Activated T-cell treated with anti-CD3 and anti-CD28 coated beads, Interleukin-2, amount 50 U/mL, for 72 hours (primary cell): ENCODE data around the gene ZYG11B. TPM values are rescaled to one million over a fixed set of nuclear protein-coding genes. Genes with fewer than 3 reads are reported as not detected.
"Not testable (repeated sequence)": the region's sequence is repeated elsewhere in the genome, so short reads cannot be mapped to it uniquely, and the experiment has no call there.

Source experiments
- ATAC-seq, 2 donors: fragments of 150-1000 bp; cut with Tn5 transposase; replicated peaks in 1 of 2; 2 replicates each; pipeline ENCODE4 v1.10.0; 2021; ENCODE audit warnings: moderate library complexity in 2 of 2, mild to moderate bottlenecking in 1 of 2
- DNase-seq, 2 donors: peaks; one replicate each; pipeline ENCODE4 v3.0.0; 2021 to 2022; ENCODE audit warnings: mixed read lengths in 1 of 2
- H3K27ac Mint-ChIP-seq: one replicate; pipeline ENCODE4 v1.8.0; 2022; ENCODE audit warnings: mild to moderate bottlenecking, moderate library complexity, mixed read lengths
- H3K27me3 Mint-ChIP-seq: one replicate; pipeline ENCODE4 v1.8.0; 2022; ENCODE audit warnings: low read depth, mixed read lengths
- H3K36me3 Mint-ChIP-seq, 2 donors: one replicate each; pipeline ENCODE4 v1.8.0; 2022; ENCODE audit warnings: mixed read lengths in 2 of 2, mild to moderate bottlenecking in 1 of 2; ENCODE audit not compliant: insufficient read depth in 2 of 2
- H3K4me1 Mint-ChIP-seq: one replicate; pipeline ENCODE4 v1.8.0; 2022; ENCODE audit warnings: low read depth, mixed read lengths
- H3K4me3 Mint-ChIP-seq, 2 donors: one replicate each; pipeline ENCODE4 v1.8.0; 2022; ENCODE audit warnings: mild to moderate bottlenecking in 2 of 2, mixed read lengths in 2 of 2, moderate library complexity in 2 of 2
- H3K9me3 Mint-ChIP-seq, 2 donors: one replicate each; pipeline ENCODE4 v1.8.0; 2022; ENCODE audit warnings: mixed read lengths in 2 of 2
- total RNA-seq, 2 donors: library from RNA; stranded (reverse); gene quantifications; one replicate each; pipeline ENCODE4 v1.2.3, GENCODE V29; 2022

Gene ZYG11B
- total RNA-seq, 2 donors from 2014 or later = 13.4 to 13.9 TPM

GRCh38 chr1:52852854-52853253 lies 126.6 kb downstream of the ZYG11B start:
- Mint-ChIP-seq H3K27ac (no peak overlapping the region), H3K4me3 (no peak overlapping the region), H3K9me3 (no peaks in the 10 kb centered on the region), H3K4me1 (peaks cover 5% of the 10 kb centered on the region), H3K27me3 (no peaks in the 10 kb centered on the region), H3K36me3 (no peaks in the 10 kb centered on the region)
- DNase-seq = no peak
- ATAC-seq = no peak

DNA sequence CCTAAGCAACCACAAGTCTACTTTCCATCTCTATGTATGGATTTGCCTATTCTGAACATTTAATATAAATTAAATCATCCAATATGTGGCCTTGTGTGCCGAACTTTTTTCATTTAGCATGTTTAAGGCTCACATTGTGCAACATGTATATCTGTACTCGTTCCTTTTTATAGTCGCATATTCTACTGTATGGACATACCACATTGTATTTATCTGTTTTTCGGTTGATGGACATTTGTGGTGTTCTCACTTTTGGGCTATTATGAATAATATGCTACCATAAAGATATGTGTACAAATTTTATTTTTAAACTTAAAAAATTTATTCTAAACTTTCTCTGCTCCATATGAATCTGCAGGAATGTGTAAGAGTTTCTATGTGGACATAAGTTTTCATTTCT lies 129.3 kb downstream of the ZYG11B start:
- H3K4me1 Mint-ChIP-seq = peaks cover 6% of the 10 kb centered on the region
- ATAC-seq = no peak
- no peak overlapping the region for H3K27ac Mint-ChIP-seq

GRCh38 chr1:52856026-52856425 lies 129.8 kb downstream of the ZYG11B start:
- no peaks in the 10 kb centered on the region for H3K9me3 Mint-ChIP-seq
- peaks cover 6% of the 10 kb centered on the region for H3K4me1 Mint-ChIP-seq
- no peak overlapping the region for H3K27ac Mint-ChIP-seq
- ATAC-seq (no peak), DNase-seq (no peak)
- no peak overlapping the region for H3K4me3 Mint-ChIP-seq
- H3K27me3 Mint-ChIP-seq = no peaks in the 10 kb centered on the region
- no peaks in the 10 kb centered on the region for H3K36me3 Mint-ChIP-seq

More for the DNA sequence above, 129.3 kb downstream of the ZYG11B start:
- H3K4me3 Mint-ChIP-seq = no peak overlapping the region
- H3K27me3 Mint-ChIP-seq = no peaks in the 10 kb centered on the region
- no peaks in the 10 kb centered on the region for H3K36me3 Mint-ChIP-seq
- H3K9me3 Mint-ChIP-seq = no peaks in the 10 kb centered on the region
- no peak for DNase-seq

GRCh38 chr1:52857443-52857842 lies 131.2 kb downstream of the ZYG11B start:
- Mint-ChIP-seq H3K4me1 (peaks cover 6% of the 10 kb centered on the region), H3K9me3 (no peaks in the 10 kb centered on the region), H3K36me3 (no peaks in the 10 kb centered on the region), H3K27ac (no peak overlapping the region), H3K27me3 (no peaks in the 10 kb centered on the region), H3K4me3 (no peak overlapping the region)
- DNase-seq (no peak), ATAC-seq (no peak)

- Mint-ChIP-seq H3K27ac (no peak overlapping the region), H3K36me3 (no peaks in the 10 kb centered on the region), H3K4me1 (peaks cover 12% of the 10 kb centered on the region), H3K4me3 (no peak overlapping the region), H3K27me3 (peaks cover 11% of the 10 kb centered on the region), H3K9me3 (no peaks in the 10 kb centered on the region)
- no peak for ATAC-seq
- no peak for DNase-seq
Measured at GRCh38 chr1:52862666-52863458, 136.6 kb downstream of the ZYG11B start.

GRCh38 chr1:52867087-52867863 lies 141.0 kb downstream of the ZYG11B start:
- Mint-ChIP-seq H3K9me3 (no peaks in the 10 kb centered on the region), H3K27ac (peak overlapping the region; percentile 86), H3K4me1 (peaks cover 6% of the 10 kb centered on the region), H3K27me3 (peaks cover 11% of the 10 kb centered on the region), H3K4me3 (peak overlapping the region in 1 of 2 donors; percentile 36), H3K36me3 (no peaks in the 10 kb centered on the region)
- DNase-seq (peak in 1 of 2 donors; percentile 5), ATAC-seq (peak; percentile 99)

DNA sequence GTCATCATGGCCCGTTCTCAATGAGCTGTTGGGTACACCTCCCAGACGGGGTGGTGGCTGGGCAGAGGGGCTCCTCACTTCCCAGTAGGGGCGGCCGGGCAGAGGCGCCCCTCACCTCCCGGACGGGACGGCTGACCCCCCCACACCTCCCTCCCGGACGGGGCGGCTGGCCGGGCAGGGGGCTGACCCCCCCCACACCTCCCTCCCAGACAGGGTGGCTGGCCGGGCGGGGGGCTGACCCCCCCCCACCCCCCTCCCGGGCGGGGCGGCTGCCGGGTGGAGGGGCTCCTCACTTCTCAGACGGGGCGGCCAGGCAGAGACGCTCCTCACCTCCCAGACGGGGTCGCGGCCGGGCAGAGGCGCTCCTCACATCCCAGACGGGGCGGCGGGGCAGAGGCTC lies 143.5 kb downstream of the ZYG11B start:
- not testable (repeated sequence) for ATAC-seq, DNase-seq, H3K9me3 Mint-ChIP-seq, H3K27ac Mint-ChIP-seq, H3K4me1 Mint-ChIP-seq, H3K36me3 Mint-ChIP-seq, H3K4me3 Mint-ChIP-seq
- peaks cover 11% of the 10 kb centered on the region for H3K27me3 Mint-ChIP-seq

DNA sequence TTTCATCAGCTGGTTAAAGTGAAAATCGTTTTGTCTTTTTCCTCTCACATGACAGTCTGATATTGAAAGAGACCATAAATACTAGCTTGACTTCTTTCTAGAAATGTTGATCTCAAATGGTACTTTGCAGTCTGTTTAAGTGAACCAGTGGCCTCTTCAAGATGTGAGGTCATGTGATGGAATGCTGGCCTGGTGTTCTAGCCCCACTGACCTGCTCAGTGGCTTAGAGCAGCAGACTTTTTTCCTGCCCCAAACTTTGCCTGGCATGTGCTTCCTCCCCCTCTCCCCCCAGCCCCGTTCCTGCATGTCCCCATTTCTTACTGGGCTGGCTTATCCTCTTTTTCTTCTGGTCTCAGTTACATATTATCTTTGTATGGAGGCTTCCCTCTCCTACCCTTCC lies 150.6 kb downstream of the ZYG11B start:
- H3K27ac Mint-ChIP-seq = no peak overlapping the region
- peaks cover 6% of the 10 kb centered on the region for H3K27me3 Mint-ChIP-seq
- no peaks in the 10 kb centered on the region for H3K36me3 Mint-ChIP-seq
- no peaks in the 10 kb centered on the region for H3K9me3 Mint-ChIP-seq
- no peak for ATAC-seq
- no peaks in the 10 kb centered on the region for H3K4me1 Mint-ChIP-seq
- DNase-seq = no peak
- H3K4me3 Mint-ChIP-seq = no peak overlapping the region

Other genes with a start within 250 kb of the ZYG11B start
- 100 to 1,000 TPM; 108 to 120 TPM for gene TUT4, start 173.4 kb upstream of the ZYG11B start, total RNA-seq
- 10 to 100 TPM; 26.3 to 27.6 TPM for gene GPX7, start 124.1 kb upstream of the ZYG11B start, total RNA-seq
- 1 to 10 TPM; 9.0 to 9.2 TPM for gene SHISAL2A, start 93.3 kb upstream of the ZYG11B start, total RNA-seq
- 10 to 100 TPM; 13.8 to 20.4 TPM for gene COA7, start 28.1 kb upstream of the ZYG11B start, total RNA-seq
- under 1 TPM; 0.35 to 0.72 TPM for gene ZYG11A, start 116.3 kb downstream of the ZYG11B start, total RNA-seq
- gene ECHDC2, start 195.3 kb downstream of the ZYG11B start, total RNA-seq = 100 to 1,000 TPM in 1 of 2 donors, 10 to 100 TPM in 1; 93.6 to 104 TPM
- gene SCP2, start 200.8 kb downstream of the ZYG11B start, total RNA-seq = 10 to 100 TPM; 50.8 to 54.3 TPM